Kidney glomerular epithelial cell (primary cell): ENCODE results near the gene ZDHHC12.
A peak's percentile ranks its signal among the peaks of the same experiment; 100 is the strongest.

Source experiments
- DNase-seq: peaks from one replicate; lab custom pipeline; 2025; lab: John Stamatoyannopoulos, UW

The ZDHHC12 gene

DNA sequence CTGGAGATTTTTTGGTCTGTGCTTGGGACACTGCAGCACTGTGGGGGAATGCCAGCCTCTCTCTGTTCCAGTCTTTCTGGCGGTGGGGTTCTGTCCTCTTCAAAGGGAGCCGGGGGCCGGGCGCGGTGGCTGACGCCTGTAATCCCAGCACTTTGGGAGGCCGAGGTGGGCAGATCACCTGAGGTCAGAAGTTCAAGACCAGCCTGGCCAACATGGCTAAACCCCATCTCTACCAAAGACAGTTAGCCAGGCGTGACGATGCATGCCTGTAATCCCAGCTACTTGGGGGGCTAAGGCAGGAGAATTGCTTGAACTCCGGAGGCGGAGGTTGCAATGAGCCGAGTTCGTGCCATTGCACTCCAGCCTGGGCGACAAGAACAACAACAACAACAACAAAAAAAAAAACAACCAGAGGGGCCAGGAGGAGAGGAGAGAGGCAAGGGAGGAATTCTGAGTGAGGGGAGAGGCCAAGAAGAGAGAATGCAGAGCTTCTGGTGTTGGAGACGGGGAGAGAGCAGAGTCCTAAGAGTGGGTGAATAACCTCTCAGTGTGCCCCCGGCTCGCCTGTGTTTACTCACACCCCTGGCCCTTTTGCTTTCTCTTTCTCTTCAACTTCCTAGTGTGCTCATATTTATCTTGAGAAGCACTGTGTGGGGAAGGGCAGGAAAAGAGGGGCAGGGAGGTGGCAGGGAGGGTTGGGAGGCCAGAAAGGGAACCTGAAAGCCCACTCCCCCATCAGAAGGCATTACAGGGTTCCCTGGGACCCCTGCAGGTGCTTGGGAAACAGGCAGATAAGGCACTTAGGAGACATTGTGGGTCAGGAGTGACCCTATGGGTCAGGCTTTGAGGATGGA is 38.1 kb downstream of the ZDHHC12 start:
- no peak for DNase-seq

DNA sequence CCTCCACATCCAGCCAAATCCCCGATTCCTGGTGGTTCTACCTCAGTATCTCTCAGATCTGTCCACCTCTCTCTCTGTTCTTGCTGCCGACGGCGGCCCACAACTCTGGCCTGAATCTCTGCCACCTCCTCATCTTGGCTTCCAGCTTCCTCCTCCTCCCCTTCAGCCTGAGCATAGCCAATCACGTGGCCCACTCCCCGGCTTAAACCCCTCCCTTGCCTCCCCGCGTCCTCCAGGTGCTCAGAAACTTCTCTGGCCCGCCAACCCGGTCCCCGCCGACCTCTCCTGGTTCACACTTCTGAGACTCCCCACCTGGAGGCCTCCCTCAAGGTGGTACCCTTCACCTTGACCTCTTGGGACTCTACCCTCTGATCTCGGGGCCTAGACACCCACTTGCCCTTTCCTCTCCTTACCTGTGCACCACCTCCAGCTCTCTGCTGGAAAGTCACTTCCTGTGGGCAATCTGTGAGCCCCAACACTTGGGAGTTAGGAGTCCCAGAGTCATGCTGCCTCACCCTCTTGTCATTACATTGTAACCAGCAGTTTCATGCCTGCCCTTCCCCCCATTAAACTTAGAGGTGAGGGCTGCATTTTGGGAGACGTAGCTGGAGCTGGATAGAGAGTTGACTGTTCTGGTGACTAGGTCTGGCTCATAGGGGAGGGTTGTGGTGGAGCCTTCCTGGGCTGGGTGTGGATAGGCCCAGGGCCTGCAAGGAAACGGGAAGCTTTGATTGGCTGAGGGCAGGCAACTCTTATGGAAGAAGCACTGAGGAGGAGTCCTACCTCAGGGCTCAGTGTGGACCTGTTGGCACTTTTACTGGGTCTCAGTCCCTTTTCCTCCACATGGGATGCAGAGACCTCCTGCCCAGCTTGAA is 39.4 kb downstream of the ZDHHC12 start:
- DNase-seq = peak; percentile 75

DNA sequence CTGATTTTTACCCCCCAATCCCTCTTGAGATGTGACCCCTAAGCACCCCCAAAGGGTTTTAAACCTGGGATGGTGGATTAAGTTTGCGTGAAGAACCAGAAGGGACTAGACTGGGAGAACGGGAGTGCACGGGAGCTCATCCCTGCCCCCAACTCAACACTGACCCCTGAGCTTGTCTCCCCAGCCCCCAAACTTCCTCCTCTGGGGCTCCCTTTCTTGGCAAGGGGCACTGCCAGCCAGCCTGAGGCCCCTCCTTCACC is 39.9 kb downstream of the ZDHHC12 start:
- no peak for DNase-seq

DNA sequence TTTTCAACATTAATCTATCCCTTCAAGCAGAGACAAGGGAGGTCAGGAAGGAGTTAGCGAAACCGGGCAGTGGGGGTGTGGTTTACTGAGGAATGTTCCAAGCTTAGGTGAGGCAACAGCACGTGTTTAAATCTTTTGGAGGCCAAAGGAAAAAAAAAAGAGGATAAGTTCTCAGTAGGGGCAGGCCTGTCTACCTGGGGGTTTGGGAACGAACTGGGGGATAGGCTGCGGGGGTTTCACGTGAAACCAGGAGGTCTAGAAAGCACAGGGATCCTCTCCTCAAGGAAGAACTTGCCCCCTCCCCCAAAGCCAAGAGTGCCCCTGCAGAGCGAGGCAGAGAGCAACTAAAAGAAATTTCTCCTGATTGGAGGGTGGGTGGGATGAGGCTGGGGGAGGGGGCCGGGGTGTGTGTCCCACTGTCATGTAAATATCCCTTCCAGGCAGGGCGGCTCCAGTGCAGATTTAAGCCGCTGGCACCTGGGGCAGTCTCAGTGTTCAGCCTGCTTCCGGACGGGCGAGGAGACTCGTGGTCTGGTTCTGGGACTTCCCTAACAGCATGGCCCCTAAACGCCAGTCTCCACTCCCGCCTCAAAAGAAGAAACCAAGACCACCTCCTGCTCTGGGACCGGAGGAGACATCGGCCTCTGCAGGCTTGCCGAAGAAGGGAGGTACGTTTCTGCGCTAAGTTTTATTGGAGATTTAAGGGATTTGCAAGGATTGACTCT is 40.4 kb downstream of the ZDHHC12 start:
- DNase-seq = peak; percentile 55

DNA sequence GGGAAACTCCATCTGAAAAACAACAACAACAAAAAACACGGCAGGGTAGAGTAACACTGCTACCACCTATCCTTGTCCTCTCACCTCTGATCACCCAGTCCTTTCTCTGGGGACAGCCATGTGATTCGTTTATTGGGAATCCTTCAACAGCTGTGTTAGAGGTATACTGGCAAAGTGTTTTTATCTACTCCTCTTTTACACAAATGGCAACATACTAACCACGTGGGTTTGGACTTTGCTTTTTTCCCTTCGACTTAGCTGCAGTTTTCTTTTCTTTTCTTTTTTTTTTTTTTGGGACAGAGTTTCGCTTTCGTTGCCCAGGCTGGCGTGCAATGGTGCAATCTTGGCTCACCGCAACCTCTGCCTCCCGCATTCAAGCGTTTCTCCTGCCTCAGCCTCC is 46.1 kb downstream of the ZDHHC12 start:
- DNase-seq = no peak

DNA sequence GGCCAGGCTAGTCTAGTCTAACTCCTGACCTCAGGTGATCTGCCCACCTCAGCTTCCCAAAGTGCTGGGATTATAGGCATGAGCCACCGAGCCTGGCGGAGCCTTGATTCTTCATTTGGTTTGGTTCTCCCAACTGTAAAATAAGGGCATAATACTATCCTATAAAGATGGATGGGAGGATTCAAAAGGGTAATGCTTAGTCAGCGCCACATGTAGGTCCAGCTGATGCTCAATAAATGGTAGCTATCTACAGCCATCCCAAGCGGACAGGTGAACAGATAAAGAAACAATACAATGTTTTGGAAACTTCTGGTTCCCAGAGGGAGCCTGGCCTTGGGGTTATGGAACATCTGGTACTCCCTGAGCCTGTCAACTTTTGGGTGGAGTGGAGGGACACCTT is 48.5 kb downstream of the ZDHHC12 start:
- DNase-seq = no peak
